ENCODE results near the gene ANKRD29.
A peak's percentile ranks its signal among the peaks of the same experiment; 100 is the strongest.
"Not testable (repeated sequence)": the region's sequence is repeated elsewhere in the genome, so short reads cannot be mapped to it uniquely, and the experiment has no call there.

Gene ANKRD29

GRCh38 chr18:23580677-23581367 is 81.9 kb downstream of the ANKRD29 start:
- peaks cover 47% of the 10 kb centered on the region for H3K4me1 ChIP-seq (ENCODE audit: control insufficient read depth, insufficient read depth, low read length, unreplicated experiment)
- H3K27me3 ChIP-seq (ENCODE audit: insufficient read depth, low read length), result no peaks in the 10 kb centered on the region
- H3K4me3 ChIP-seq (ENCODE audit: low read depth, low read length), result peak overlapping the region; percentile 39; the same call in 1 of the 2 replicates
- peaks cover 74% of the 10 kb centered on the region for H3K79me2 ChIP-seq (ENCODE audit: control insufficient read depth, insufficient read depth, low read length, unreplicated experiment)
- no peak overlapping the region for H2AFZ ChIP-seq (ENCODE audit: low read length, unreplicated experiment)
- peak overlapping the region; percentile 38 for H3K27ac ChIP-seq (ENCODE audit: low read depth, low read length)
- H3K36me3 ChIP-seq (ENCODE audit: insufficient read depth, low read length), result peaks cover 12% of the 10 kb centered on the region; the same call in 1 of the 2 replicates

DNA sequence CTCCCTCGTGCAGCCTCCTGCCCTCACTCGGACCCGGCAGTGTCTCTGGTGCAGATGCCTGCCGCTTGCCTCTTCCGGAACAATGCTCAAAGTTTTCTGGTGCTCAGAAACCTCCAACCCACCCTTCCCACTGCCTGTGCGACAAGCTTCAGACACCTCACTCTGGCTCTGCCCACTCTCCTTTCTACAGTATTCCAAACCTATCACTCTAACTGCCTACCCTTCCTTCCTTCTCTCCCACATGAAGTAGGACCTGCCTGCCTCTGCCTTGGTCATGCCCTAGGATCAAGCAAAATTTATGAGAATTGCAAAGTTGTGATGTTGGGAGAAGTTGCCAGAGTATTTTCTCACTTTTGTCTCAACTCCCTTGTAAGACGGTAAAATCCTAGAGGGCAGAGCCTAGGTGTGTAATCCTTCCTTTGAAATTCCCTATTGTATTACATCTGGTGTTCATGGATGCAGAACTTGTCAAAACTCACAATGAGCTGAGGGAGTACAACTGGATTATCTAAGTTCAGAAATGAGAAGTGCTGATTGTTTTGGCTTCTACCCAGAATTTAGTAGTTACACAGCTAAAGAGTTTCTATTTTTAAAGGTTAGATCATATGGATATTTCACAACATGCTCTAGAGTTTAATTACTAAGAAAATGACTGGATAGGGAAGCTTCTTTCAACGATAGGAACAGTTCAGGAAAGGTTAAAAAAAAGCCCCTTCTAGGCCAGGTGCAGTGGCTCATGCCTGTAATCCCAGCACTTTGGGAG is 83.6 kb downstream of the ANKRD29 start:
- peaks cover 62% of the 10 kb centered on the region for H3K79me2 ChIP-seq (ENCODE audit: control insufficient read depth, insufficient read depth, low read length, unreplicated experiment)
- H3K4me3 ChIP-seq (ENCODE audit: low read depth, low read length), result no peak overlapping the region
- H3K36me3 ChIP-seq (ENCODE audit: insufficient read depth, low read length), result peaks cover 12% of the 10 kb centered on the region; the same call in 1 of the 2 replicates
- H3K4me1 ChIP-seq (ENCODE audit: control insufficient read depth, insufficient read depth, low read length, unreplicated experiment), result peaks cover 53% of the 10 kb centered on the region
- H3K27ac ChIP-seq (ENCODE audit: low read depth, low read length), result no peak overlapping the region
- no peak overlapping the region for H2AFZ ChIP-seq (ENCODE audit: low read length, unreplicated experiment)
- no peaks in the 10 kb centered on the region for H3K27me3 ChIP-seq (ENCODE audit: insufficient read depth, low read length)

DNA sequence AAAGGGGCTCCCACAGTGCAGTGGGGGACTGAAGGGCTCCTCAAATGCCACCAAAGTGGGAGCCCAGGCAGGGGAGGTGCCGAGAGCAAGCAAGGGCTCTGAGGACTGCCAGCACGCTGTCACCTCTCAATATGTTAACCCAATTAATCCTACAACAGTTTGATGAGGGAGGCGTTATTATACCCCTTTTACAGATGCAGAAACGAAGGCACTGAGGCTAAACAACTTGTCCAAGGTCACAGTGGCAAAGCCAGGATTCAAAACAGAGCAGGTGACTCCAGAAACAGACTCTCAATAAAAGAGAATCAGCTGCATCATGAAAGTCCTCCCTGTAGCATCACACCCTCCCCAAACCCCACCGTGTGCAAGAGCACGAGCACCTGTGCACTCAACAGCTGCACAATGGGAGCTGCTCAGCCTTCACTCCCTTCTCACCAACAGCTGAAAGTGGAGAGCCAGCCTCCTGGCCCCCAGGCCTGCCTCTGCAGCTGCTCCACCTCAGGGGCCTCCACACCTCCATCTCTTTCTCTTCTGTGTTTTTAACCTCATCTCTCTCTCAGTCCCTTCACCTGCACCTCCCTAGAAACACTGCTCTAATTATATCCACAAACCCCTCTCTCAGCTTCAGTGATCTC is 84.5 kb downstream of the ANKRD29 start:
- peaks cover 53% of the 10 kb centered on the region for H3K4me1 ChIP-seq (ENCODE audit: control insufficient read depth, insufficient read depth, low read length, unreplicated experiment)
- H3K36me3 ChIP-seq (ENCODE audit: insufficient read depth, low read length), result peaks cover 12% of the 10 kb centered on the region
- H2AFZ ChIP-seq (ENCODE audit: low read length, unreplicated experiment), result no peak overlapping the region
- no peak overlapping the region for H3K27ac ChIP-seq (ENCODE audit: low read depth, low read length)
- no peaks in the 10 kb centered on the region for H3K27me3 ChIP-seq (ENCODE audit: insufficient read depth, low read length)
- H3K79me2 ChIP-seq (ENCODE audit: control insufficient read depth, insufficient read depth, low read length, unreplicated experiment), result peaks cover 62% of the 10 kb centered on the region
- H3K4me3 ChIP-seq (ENCODE audit: low read depth, low read length), result no peak overlapping the region

GRCh38 chr18:23577521-23577920 is 85.2 kb downstream of the ANKRD29 start:
- H3K79me2 ChIP-seq (ENCODE audit: control insufficient read depth, insufficient read depth, low read length, unreplicated experiment), result peaks cover 62% of the 10 kb centered on the region
- not testable (repeated sequence) for H3K4me3 ChIP-seq (ENCODE audit: low read depth, low read length); H3K27me3 ChIP-seq (ENCODE audit: insufficient read depth, low read length); H3K27ac ChIP-seq (ENCODE audit: low read depth, low read length); H2AFZ ChIP-seq (ENCODE audit: low read length, unreplicated experiment)
- H3K36me3 ChIP-seq (ENCODE audit: insufficient read depth, low read length), result peaks cover 17% of the 10 kb centered on the region
- peaks cover 52% of the 10 kb centered on the region for H3K4me1 ChIP-seq (ENCODE audit: control insufficient read depth, insufficient read depth, low read length, unreplicated experiment)

DNA sequence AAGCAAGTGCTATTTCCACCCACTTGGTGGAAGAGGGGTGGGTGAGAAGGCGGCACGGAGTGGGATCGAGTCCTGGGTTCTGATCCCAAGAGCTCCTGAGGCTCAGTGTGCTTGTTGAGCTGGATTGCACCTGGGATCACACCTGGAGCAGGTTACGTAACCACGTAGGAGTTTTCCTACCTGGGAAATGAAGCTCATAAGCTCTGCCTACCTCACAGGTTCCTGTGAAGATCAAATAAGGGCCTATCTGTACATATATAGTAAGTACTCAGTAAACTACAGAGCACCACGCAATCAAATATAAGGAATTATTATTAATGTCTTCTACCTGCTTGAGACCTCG is 87.4 kb downstream of the ANKRD29 start:
- Histone ChIP-seq H3K27ac (ENCODE audit: low read depth, low read length) (no peak overlapping the region), H3K4me3 (ENCODE audit: low read depth, low read length) (no peak overlapping the region), H3K79me2 (ENCODE audit: control insufficient read depth, insufficient read depth, low read length, unreplicated experiment) (peaks cover 40% of the 10 kb centered on the region), H2AFZ (ENCODE audit: low read length, unreplicated experiment) (no peak overlapping the region), H3K4me1 (ENCODE audit: control insufficient read depth, insufficient read depth, low read length, unreplicated experiment) (peaks cover 34% of the 10 kb centered on the region), H3K36me3 (ENCODE audit: insufficient read depth, low read length) (peaks cover 13% of the 10 kb centered on the region), H3K27me3 (ENCODE audit: insufficient read depth, low read length) (no peaks in the 10 kb centered on the region)

DNA sequence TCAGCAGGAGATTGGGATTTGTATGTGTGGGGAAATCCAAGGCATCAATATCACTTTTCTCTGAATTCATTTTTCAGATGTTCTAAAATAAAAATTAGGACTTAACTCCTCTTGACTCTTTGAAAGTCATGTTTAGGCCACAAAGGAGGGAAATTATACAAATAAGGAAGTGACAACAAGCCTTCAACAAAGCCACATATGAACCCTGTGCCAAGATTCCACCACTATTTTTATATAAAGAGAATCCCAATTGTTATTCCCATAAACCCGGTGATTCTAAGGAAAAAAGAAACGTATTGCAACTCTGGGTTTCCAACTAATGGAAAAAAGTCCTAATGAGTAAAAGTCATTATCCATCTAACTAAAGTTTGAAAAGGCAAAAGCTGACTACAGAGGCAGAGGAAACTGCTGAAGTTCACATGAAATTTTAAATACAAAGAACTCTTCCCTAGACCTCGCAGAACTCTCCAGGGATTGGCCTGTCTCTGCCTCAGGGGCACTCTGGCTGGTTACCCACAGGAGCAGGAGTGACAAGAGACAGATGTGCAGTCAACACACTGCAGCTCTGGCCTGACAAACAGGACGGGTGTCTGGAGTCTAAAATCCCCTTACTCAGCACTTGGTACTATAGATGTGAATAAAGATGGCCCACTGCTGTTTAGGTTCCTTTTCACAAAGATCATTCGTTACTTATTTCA is 88.0 kb downstream of the ANKRD29 start:
- H3K79me2 ChIP-seq (ENCODE audit: control insufficient read depth, insufficient read depth, low read length, unreplicated experiment), result peaks cover 35% of the 10 kb centered on the region
- no peaks in the 10 kb centered on the region for H3K27me3 ChIP-seq (ENCODE audit: insufficient read depth, low read length)
- H3K36me3 ChIP-seq (ENCODE audit: insufficient read depth, low read length), result peaks cover 16% of the 10 kb centered on the region
- peak overlapping the region; percentile 11; the same call in 1 of the 2 replicates for H3K4me3 ChIP-seq (ENCODE audit: low read depth, low read length)
- H2AFZ ChIP-seq (ENCODE audit: low read length, unreplicated experiment), result no peak overlapping the region
- H3K4me1 ChIP-seq (ENCODE audit: control insufficient read depth, insufficient read depth, low read length, unreplicated experiment), result peaks cover 29% of the 10 kb centered on the region
- peak overlapping the region; percentile 59; the same call in 1 of the 2 replicates for H3K27ac ChIP-seq (ENCODE audit: low read depth, low read length)

- peak overlapping the region; percentile 59 for H3K27ac ChIP-seq (ENCODE audit: low read depth, low read length)
- H3K79me2 ChIP-seq (ENCODE audit: control insufficient read depth, insufficient read depth, low read length, unreplicated experiment), result peaks cover 29% of the 10 kb centered on the region
- no peaks in the 10 kb centered on the region for H3K27me3 ChIP-seq (ENCODE audit: insufficient read depth, low read length)
- peak overlapping the region; percentile 11; the same call in 1 of the 2 replicates for H3K4me3 ChIP-seq (ENCODE audit: low read depth, low read length)
- H3K4me1 ChIP-seq (ENCODE audit: control insufficient read depth, insufficient read depth, low read length, unreplicated experiment), result peaks cover 20% of the 10 kb centered on the region
- H2AFZ ChIP-seq (ENCODE audit: low read length, unreplicated experiment), result no peak overlapping the region
- H3K36me3 ChIP-seq (ENCODE audit: insufficient read depth, low read length), result peaks cover 21% of the 10 kb centered on the region
Observed at GRCh38 chr18:23573626-23574431, 88.9 kb downstream of the ANKRD29 start.

- H3K4me1 ChIP-seq (ENCODE audit: control insufficient read depth, insufficient read depth, low read length, unreplicated experiment), result peaks cover 20% of the 10 kb centered on the region
- H3K27me3 ChIP-seq (ENCODE audit: insufficient read depth, low read length), result no peaks in the 10 kb centered on the region
- H3K4me3 ChIP-seq (ENCODE audit: low read depth, low read length), result no peak overlapping the region
- no peak overlapping the region for H3K27ac ChIP-seq (ENCODE audit: low read depth, low read length)
- no peak overlapping the region for H2AFZ ChIP-seq (ENCODE audit: low read length, unreplicated experiment)
- peaks cover 29% of the 10 kb centered on the region for H3K36me3 ChIP-seq (ENCODE audit: insufficient read depth, low read length)
- peaks cover 20% of the 10 kb centered on the region for H3K79me2 ChIP-seq (ENCODE audit: control insufficient read depth, insufficient read depth, low read length, unreplicated experiment)
Observed at GRCh38 chr18:23573020-23573419, 89.7 kb downstream of the ANKRD29 start.

GRCh38 chr18:23572570-23572969 is 90.1 kb downstream of the ANKRD29 start:
- Histone ChIP-seq H3K27me3 (ENCODE audit: insufficient read depth, low read length) (no peaks in the 10 kb centered on the region), H3K27ac (ENCODE audit: low read depth, low read length) (no peak overlapping the region), H3K4me3 (ENCODE audit: low read depth, low read length) (no peak overlapping the region), H3K4me1 (ENCODE audit: control insufficient read depth, insufficient read depth, low read length, unreplicated experiment) (peaks cover 20% of the 10 kb centered on the region), H3K36me3 (ENCODE audit: insufficient read depth, low read length) (peaks cover 31% of the 10 kb centered on the region), H2AFZ (ENCODE audit: low read length, unreplicated experiment) (no peak overlapping the region), H3K79me2 (ENCODE audit: control insufficient read depth, insufficient read depth, low read length, unreplicated experiment) (peaks cover 20% of the 10 kb centered on the region)

GRCh38 chr18:23572012-23572411 is 90.7 kb downstream of the ANKRD29 start:
- H2AFZ ChIP-seq (ENCODE audit: low read length, unreplicated experiment), result no peak overlapping the region
- H3K4me3 ChIP-seq (ENCODE audit: low read depth, low read length), result no peak overlapping the region
- H3K36me3 ChIP-seq (ENCODE audit: insufficient read depth, low read length), result peaks cover 37% of the 10 kb centered on the region
- no peaks in the 10 kb centered on the region for H3K27me3 ChIP-seq (ENCODE audit: insufficient read depth, low read length)
- H3K27ac ChIP-seq (ENCODE audit: low read depth, low read length), result no peak overlapping the region
- peaks cover 20% of the 10 kb centered on the region for H3K79me2 ChIP-seq (ENCODE audit: control insufficient read depth, insufficient read depth, low read length, unreplicated experiment)
- peaks cover 20% of the 10 kb centered on the region for H3K4me1 ChIP-seq (ENCODE audit: control insufficient read depth, insufficient read depth, low read length, unreplicated experiment)
